GM23338 (cell line): Measurements from ENCODE around the gene PRB3. TPM values are rescaled to one million over a fixed set of nuclear protein-coding genes. Genes with fewer than 3 reads are reported as not detected.

Experiments used
- ATAC-seq: fragments of 200-7000 bp; cut with Tn5 transposase; 3 replicates; pipeline ENCODE4 v1.9.1; 2020
- DNase-seq: peaks from one replicate; pipeline ENCODE4 v3.0.0-alpha.2; 2015; ENCODE audit warnings: low spot score
- H2AFZ ChIP-seq: fragments of 200-600 bp; sonication (generic); 2 replicates; pipeline ENCODE4 v1.8.0; 2016; ENCODE audit warnings: antibody characterized with exemption, mild to moderate bottlenecking, moderate library complexity
- H3F3A ChIP-seq: fragments of 200-600 bp; sonication (generic); replicated peaks from 2 replicates; pipeline ENCODE4 v1.8.0; 2017; ENCODE audit warnings: antibody characterized with exemption, mixed run types, low read depth
- H3K27ac ChIP-seq: fragments of 200-600 bp; sonication (generic); 2 replicates; pipeline ENCODE4 v1.6.1; 2016; ENCODE audit warnings: low read depth
- H3K27me3 ChIP-seq: fragments of 200-600 bp; sonication (generic); 2 replicates; pipeline ENCODE4 v1.8.0; 2016; ENCODE audit warnings: mild to moderate bottlenecking, mixed run types, moderate library complexity; ENCODE audit not compliant: insufficient read depth
- H3K36me3 ChIP-seq: fragments of 200-600 bp; sonication (generic); 2 replicates; pipeline ENCODE4 v1.8.0; 2016; ENCODE audit warnings: mild to moderate bottlenecking; ENCODE audit not compliant: insufficient read depth
- H3K4me1 ChIP-seq: fragments of 200-600 bp; sonication (generic); 2 replicates; pipeline ENCODE4 v1.8.0; 2016; ENCODE audit warnings: mild to moderate bottlenecking, moderate library complexity; ENCODE audit not compliant: insufficient read depth
- H3K4me2 ChIP-seq: fragments of 200-600 bp; sonication (generic); 2 replicates; pipeline ENCODE4 v1.7.1; 2017; ENCODE audit warnings: mixed run types
- H3K4me3 ChIP-seq: fragments of 200-600 bp; sonication (generic); 2 replicates; pipeline ENCODE4 v1.6.1; 2016; ENCODE audit warnings: mixed run types
- H3K79me2 ChIP-seq: fragments of 200-600 bp; sonication (generic); replicated peaks from 2 replicates; pipeline ENCODE4 v1.8.0; 2017; ENCODE audit warnings: mild to moderate bottlenecking; ENCODE audit not compliant: insufficient read depth
- H3K9me2 ChIP-seq: fragments of 200-600 bp; sonication (generic); 2 replicates; pipeline ENCODE4 v1.8.0; 2017; ENCODE audit not compliant: insufficient read depth
- H4K20me1 ChIP-seq: fragments of 200-600 bp; sonication (generic); replicated peaks from 2 replicates; pipeline ENCODE4 v1.8.0; 2017; ENCODE audit warnings: mild to moderate bottlenecking; ENCODE audit not compliant: insufficient read depth
- H3K27ac Mint-ChIP-seq: 2 replicates; pipeline ENCODE4 v1.8.0; 2020; ENCODE audit warnings: inconsistent platforms, mild to moderate bottlenecking, moderate library complexity, mixed read lengths
- H3K27me3 Mint-ChIP-seq: 3 replicates; pipeline ENCODE4 v1.8.0; 2022; ENCODE audit warnings: low read depth, mild to moderate bottlenecking, moderate library complexity, mixed read lengths, inconsistent platforms; ENCODE audit not compliant: insufficient read depth, poor library complexity
- H3K36me3 Mint-ChIP-seq: 3 replicates; pipeline ENCODE4 v1.8.0; 2021; ENCODE audit warnings: low read depth, mild to moderate bottlenecking, inconsistent platforms, moderate library complexity, mixed read lengths
- H3K4me1 Mint-ChIP-seq: 3 replicates; pipeline ENCODE4 v1.8.0; 2020; ENCODE audit warnings: mild to moderate bottlenecking, inconsistent platforms, mixed read lengths
- H3K4me3 Mint-ChIP-seq: 3 replicates; pipeline ENCODE4 v1.8.0; 2021; ENCODE audit warnings: moderate library complexity, mild to moderate bottlenecking, inconsistent platforms, mixed read lengths
- H3K9me3 Mint-ChIP-seq: 3 replicates; pipeline ENCODE4 v1.8.0; 2020; ENCODE audit warnings: moderate library complexity, mild to moderate bottlenecking, inconsistent platforms, mixed read lengths
- CREB1 ChIP-seq: fragments of 250-450 bp; sonication (Bioruptor Pico); IDR thresholded peaks from 2 replicates; pipeline ENCODE4 v1.5.0; 2020; ENCODE audit warnings: low read depth, mild to moderate bottlenecking, moderate library complexity
- EZH2 ChIP-seq: fragments of 200-600 bp; sonication (generic); IDR thresholded peaks from one replicate; pipeline ENCODE4 v1.8.0; 2017; ENCODE audit warnings: antibody characterized with exemption, mild to moderate bottlenecking, low read depth; ENCODE audit not compliant: unreplicated experiment
- EZH2phosphoT487 ChIP-seq: fragments of 200-600 bp; sonication (generic); IDR thresholded peaks from one replicate; pipeline ENCODE4 v1.8.1; 2018; ENCODE audit warnings: antibody characterized with exemption; ENCODE audit not compliant: unreplicated experiment
- JUNB ChIP-seq: IDR thresholded peaks from one replicate; pipeline ENCODE4 v1.6.1; 2016; ENCODE audit warnings: antibody characterized with exemption; ENCODE audit not compliant: unreplicated experiment
- NANOG ChIP-seq: IDR thresholded peaks from 2 replicates; pipeline ENCODE4 v1.6.1; 2016; ENCODE audit warnings: antibody characterized with exemption, borderline replicate concordance
- POLR2AphosphoS5 ChIP-seq: IDR thresholded peaks from 2 replicates; pipeline ENCODE4 v1.6.1; 2016; ENCODE audit warnings: antibody characterized with exemption, low read depth
- STAT1 ChIP-seq: IDR thresholded peaks from one replicate; pipeline ENCODE4 v1.6.1; 2016; ENCODE audit warnings: antibody characterized with exemption; ENCODE audit not compliant: unreplicated experiment
- ZNF114 ChIP-seq: fragments of 250-450 bp; sonication (Bioruptor Pico); IDR thresholded peaks from 2 replicates; pipeline ENCODE4 v1.5.0; 2020; ENCODE audit warnings: mild to moderate bottlenecking, moderate library complexity
- ZNF331 ChIP-seq: fragments of 250-450 bp; sonication (Bioruptor Pico); IDR thresholded peaks from 2 replicates; pipeline ENCODE4 v1.5.0; 2020; ENCODE audit warnings: low read depth, mild to moderate bottlenecking, moderate library complexity
- long read RNA-seq: library from polyadenylated mRNA; unstranded; transcript quantifications from one replicate; pipeline ENCODE4 v2.0.0, GENCODE V29; 2020; ENCODE audit not compliant: unreplicated experiment
- polyA plus RNA-seq: library from polyadenylated mRNA; unstranded; fragments of >200 nt; fragmentation: Nextera tagmentation; extraction: Ambion mirVana; gene quantifications from 2 replicates; pipeline ENCODE4 v1.2.1, GENCODE V29; 2016
- total RNA-seq: library from RNA; depleted of rRNA; stranded (reverse); fragments of >200 nt; shearing (Covaris generic); gene quantifications from 2 replicates; pipeline ENCODE4 v1.2.3, GENCODE V29; 2014; rRNA removed
- TF ChIP-seq, protein P1 (sequence below), 2 experiments: fragments of 200-600 bp in 1 of 2; sonication (generic) in 1 of 2; conservative IDR thresholded peaks; 2 replicates each; pipeline versions ENCODE4 v1.5.1 to v1.6.1; 2016 to 2017; ENCODE audit warnings: antibody characterized with exemption in 2 of 2, low read depth in 2 of 2, mild to moderate bottlenecking in 2 of 2, moderate library complexity in 1 of 2
- TF ChIP-seq, protein P2 (sequence below): IDR thresholded peaks from one replicate; pipeline ENCODE4 v1.6.1; 2018; ENCODE audit warnings: antibody characterized with exemption; ENCODE audit not compliant: unreplicated experiment
- TF ChIP-seq, protein P3 (sequence below): fragments of 250-450 bp; sonication (Bioruptor Pico); IDR thresholded peaks from 2 replicates; pipeline ENCODE4 v1.5.0; 2020; ENCODE audit warnings: mild to moderate bottlenecking, moderate library complexity
- TF ChIP-seq, protein P4 (sequence below): IDR thresholded peaks from 2 replicates; pipeline ENCODE4 v1.6.1; 2016; ENCODE audit warnings: antibody characterized with exemption

The PRB3 gene
- total RNA-seq (not detected in 2 replicates), polyA plus RNA-seq (3.0 TPM in 2 replicates)
- long read RNA-seq = 0 reads

DNA sequence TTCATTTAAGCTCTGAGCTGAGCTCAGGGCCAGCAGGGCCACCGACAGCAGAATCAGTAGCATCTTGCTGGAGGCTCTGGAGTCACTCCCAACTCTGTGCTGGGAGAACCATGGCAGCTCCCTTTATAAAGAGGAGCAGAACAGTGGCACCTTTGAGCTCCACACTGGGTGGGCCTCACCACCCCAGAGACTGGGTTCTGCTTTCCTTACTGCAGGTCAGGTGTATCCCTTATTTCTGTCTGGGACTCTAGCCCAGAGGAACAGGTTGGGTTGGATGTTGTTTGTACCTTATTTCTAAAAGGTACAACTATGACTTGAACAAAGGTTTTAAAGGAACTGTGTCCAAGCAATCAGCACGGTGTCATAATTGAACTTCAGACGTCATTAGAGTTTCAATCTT, at the start of gene PRB3:
TSS of gene PRB3 (minus strand) at position 101 of the 400 bp plus-strand sequence. CDS start at position 63, 38 bp downstream.
- H3K79me2 ChIP-seq = no peaks in the 10 kb centered on the region
- H2AFZ ChIP-seq = no peak within 1 kb of the TSS
- TF ChIP-seq ZNF331 (CRISPR knock-in tag) (no peak), POLR2AphosphoS5 (no peak), CREB1 (CRISPR knock-in tag) (no peak), EZH2phosphoT487 (no peak), EZH2 (no peak), JUNB (no peak), STAT1 (no peak), NANOG (no peak), ZNF114 (CRISPR knock-in tag) (no peak)
- TF ChIP-seq, protein P1, sequence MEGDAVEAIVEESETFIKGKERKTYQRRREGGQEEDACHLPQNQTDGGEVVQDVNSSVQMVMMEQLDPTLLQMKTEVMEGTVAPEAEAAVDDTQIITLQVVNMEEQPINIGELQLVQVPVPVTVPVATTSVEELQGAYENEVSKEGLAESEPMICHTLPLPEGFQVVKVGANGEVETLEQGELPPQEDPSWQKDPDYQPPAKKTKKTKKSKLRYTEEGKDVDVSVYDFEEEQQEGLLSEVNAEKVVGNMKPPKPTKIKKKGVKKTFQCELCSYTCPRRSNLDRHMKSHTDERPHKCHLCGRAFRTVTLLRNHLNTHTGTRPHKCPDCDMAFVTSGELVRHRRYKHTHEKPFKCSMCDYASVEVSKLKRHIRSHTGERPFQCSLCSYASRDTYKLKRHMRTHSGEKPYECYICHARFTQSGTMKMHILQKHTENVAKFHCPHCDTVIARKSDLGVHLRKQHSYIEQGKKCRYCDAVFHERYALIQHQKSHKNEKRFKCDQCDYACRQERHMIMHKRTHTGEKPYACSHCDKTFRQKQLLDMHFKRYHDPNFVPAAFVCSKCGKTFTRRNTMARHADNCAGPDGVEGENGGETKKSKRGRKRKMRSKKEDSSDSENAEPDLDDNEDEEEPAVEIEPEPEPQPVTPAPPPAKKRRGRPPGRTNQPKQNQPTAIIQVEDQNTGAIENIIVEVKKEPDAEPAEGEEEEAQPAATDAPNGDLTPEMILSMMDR (conservative IDR thresholded peaks at IDR 0.05; ENCODE audit: low read depth in 2 of 2) = no peak
- TF ChIP-seq, protein P2, sequence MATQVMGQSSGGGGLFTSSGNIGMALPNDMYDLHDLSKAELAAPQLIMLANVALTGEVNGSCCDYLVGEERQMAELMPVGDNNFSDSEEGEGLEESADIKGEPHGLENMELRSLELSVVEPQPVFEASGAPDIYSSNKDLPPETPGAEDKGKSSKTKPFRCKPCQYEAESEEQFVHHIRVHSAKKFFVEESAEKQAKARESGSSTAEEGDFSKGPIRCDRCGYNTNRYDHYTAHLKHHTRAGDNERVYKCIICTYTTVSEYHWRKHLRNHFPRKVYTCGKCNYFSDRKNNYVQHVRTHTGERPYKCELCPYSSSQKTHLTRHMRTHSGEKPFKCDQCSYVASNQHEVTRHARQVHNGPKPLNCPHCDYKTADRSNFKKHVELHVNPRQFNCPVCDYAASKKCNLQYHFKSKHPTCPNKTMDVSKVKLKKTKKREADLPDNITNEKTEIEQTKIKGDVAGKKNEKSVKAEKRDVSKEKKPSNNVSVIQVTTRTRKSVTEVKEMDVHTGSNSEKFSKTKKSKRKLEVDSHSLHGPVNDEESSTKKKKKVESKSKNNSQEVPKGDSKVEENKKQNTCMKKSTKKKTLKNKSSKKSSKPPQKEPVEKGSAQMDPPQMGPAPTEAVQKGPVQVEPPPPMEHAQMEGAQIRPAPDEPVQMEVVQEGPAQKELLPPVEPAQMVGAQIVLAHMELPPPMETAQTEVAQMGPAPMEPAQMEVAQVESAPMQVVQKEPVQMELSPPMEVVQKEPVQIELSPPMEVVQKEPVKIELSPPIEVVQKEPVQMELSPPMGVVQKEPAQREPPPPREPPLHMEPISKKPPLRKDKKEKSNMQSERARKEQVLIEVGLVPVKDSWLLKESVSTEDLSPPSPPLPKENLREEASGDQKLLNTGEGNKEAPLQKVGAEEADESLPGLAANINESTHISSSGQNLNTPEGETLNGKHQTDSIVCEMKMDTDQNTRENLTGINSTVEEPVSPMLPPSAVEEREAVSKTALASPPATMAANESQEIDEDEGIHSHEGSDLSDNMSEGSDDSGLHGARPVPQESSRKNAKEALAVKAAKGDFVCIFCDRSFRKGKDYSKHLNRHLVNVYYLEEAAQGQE = no peak
- TF ChIP-seq, protein P3, sequence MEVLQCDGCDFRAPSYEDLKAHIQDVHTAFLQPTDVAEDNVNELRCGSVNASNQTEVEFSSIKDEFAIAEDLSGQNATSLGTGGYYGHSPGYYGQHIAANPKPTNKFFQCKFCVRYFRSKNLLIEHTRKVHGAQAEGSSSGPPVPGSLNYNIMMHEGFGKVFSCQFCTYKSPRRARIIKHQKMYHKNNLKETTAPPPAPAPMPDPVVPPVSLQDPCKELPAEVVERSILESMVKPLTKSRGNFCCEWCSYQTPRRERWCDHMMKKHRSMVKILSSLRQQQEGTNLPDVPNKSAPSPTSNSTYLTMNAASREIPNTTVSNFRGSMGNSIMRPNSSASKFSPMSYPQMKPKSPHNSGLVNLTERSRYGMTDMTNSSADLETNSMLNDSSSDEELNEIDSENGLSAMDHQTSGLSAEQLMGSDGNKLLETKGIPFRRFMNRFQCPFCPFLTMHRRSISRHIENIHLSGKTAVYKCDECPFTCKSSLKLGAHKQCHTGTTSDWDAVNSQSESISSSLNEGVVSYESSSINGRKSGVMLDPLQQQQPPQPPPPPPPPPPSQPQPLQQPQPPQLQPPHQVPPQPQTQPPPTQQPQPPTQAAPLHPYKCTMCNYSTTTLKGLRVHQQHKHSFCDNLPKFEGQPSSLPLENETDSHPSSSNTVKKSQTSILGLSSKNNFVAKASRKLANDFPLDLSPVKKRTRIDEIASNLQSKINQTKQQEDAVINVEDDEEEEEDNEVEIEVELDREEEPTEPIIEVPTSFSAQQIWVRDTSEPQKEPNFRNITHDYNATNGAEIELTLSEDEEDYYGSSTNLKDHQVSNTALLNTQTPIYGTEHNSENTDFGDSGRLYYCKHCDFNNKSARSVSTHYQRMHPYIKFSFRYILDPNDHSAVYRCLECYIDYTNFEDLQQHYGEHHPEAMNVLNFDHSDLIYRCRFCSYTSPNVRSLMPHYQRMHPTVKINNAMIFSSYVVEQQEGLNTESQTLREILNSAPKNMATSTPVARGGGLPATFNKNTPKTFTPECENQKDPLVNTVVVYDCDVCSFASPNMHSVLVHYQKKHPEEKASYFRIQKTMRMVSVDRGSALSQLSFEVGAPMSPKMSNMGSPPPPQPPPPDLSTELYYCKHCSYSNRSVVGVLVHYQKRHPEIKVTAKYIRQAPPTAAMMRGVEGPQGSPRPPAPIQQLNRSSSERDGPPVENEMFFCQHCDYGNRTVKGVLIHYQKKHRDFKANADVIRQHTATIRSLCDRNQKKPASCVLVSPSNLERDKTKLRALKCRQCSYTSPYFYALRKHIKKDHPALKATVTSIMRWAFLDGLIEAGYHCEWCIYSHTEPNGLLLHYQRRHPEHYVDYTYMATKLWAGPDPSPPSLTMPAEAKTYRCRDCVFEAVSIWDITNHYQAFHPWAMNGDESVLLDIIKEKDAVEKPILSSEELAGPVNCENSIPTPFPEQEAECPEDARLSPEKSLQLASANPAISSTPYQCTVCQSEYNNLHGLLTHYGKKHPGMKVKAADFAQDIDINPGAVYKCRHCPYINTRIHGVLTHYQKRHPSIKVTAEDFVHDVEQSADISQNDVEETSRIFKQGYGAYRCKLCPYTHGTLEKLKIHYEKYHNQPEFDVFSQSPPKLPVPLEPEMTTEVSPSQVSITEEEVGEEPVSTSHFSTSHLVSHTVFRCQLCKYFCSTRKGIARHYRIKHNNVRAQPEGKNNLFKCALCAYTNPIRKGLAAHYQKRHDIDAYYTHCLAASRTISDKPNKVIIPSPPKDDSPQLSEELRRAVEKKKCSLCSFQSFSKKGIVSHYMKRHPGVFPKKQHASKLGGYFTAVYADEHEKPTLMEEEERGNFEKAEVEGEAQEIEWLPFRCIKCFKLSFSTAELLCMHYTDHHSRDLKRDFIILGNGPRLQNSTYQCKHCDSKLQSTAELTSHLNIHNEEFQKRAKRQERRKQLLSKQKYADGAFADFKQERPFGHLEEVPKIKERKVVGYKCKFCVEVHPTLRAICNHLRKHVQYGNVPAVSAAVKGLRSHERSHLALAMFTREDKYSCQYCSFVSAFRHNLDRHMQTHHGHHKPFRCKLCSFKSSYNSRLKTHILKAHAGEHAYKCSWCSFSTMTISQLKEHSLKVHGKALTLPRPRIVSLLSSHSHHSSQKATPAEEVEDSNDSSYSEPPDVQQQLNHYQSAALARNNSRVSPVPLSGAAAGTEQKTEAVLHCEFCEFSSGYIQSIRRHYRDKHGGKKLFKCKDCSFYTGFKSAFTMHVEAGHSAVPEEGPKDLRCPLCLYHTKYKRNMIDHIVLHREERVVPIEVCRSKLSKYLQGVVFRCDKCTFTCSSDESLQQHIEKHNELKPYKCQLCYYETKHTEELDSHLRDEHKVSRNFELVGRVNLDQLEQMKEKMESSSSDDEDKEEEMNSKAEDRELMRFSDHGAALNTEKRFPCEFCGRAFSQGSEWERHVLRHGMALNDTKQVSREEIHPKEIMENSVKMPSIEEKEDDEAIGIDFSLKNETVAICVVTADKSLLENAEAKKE (CRISPR knock-in tag) = no peak
- TF ChIP-seq, protein P4, sequence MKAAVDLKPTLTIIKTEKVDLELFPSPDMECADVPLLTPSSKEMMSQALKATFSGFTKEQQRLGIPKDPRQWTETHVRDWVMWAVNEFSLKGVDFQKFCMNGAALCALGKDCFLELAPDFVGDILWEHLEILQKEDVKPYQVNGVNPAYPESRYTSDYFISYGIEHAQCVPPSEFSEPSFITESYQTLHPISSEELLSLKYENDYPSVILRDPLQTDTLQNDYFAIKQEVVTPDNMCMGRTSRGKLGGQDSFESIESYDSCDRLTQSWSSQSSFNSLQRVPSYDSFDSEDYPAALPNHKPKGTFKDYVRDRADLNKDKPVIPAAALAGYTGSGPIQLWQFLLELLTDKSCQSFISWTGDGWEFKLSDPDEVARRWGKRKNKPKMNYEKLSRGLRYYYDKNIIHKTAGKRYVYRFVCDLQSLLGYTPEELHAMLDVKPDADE = no peak
- Mint-ChIP-seq H3K9me3 (no peaks in the 10 kb centered on the region), H3K27ac (no peak within 1 kb of the TSS), H3K27me3 (no peaks in the 10 kb centered on the region), H3K36me3 (no peaks in the 10 kb centered on the region), H3K4me3 (no peak within 1 kb of the TSS), H3K4me1 (no peaks in the 10 kb centered on the region)
- H3K27me3 ChIP-seq = no peaks in the 10 kb centered on the region
- no peaks in the 10 kb centered on the region for H3K36me3 ChIP-seq
- H4K20me1 ChIP-seq = no peaks in the 10 kb centered on the region
- H3K4me2 ChIP-seq = no peak within 1 kb of the TSS
- DNase-seq = no peak
- H3K4me3 ChIP-seq = no peak within 1 kb of the TSS
- H3F3A ChIP-seq = no peaks in the 10 kb centered on the region
- no peak within 1 kb of the TSS for H3K27ac ChIP-seq
- no peaks in the 10 kb centered on the region for H3K9me2 ChIP-seq
- ATAC-seq = no peak
- no peaks in the 10 kb centered on the region for H3K4me1 ChIP-seq
